A549 treated with Mapracorat at 1 μM for 4 hours (cell line): ENCODE measurements around the gene LAMC1. TPM values are rescaled to one million over a fixed set of nuclear protein-coding genes. Genes with fewer than 3 reads are reported as not detected.

ENCODE experiments used
- total RNA-seq: library from RNA; stranded (reverse); fragments of 200-300 nt; extraction: Qiagen RNA extraction; gene quantifications from 5 replicates; pipeline ENCODE4 v1.2.3, GENCODE V29; 2022

LAMC1 gene
- total RNA-seq = 90.5 to 114 TPM (median 111 TPM) in 5 replicates

GRCh38 chr1:183023146-183023600 is at the start of gene LAMC1:
TSS of gene LAMC1 (plus strand) at chr1:183023420. CDS start at chr1:183023717, 297 bp downstream.

DNA sequence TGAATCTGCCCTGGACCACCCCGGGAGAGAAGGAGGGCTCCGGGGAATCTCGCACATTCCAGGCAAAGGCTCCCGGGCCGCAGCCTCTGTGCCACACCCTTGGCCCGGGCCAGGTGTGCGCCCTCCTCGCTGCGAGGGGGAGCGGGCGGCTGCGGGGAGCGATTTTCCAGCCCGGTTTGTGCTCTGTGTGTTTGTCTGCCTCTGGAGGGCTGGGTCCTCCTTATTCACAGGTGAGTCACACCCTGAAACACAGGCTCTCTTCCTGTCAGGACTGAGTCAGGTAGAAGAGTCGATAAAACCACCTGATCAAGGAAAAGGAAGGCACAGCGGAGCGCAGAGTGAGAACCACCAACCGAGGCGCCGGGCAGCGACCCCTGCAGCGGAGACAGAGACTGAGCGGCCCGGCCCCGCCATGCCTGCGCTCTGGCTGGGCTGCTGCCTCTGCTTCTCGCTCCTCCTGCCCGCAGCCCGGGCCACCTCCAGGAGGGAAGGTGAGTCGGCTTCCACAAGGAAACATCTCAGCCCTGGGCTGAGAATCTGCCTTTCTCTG is 162.8 kb downstream of the LAMC1 start, which contains the start of gene LAMC2:
Gene LAMC2 (plus strand): TSS at position 324 of the 550 bp plus-strand sequence. CDS start 89 bp downstream, at position 413.

Other genes with a start within 250 kb of the LAMC1 start
- 0.41 to 2.0 TPM (median 0.97 TPM) in 5 replicates for gene NPL, start 233.6 kb upstream of the LAMC1 start, total RNA-seq
- gene DHX9, start 184.1 kb upstream of the LAMC1 start, total RNA-seq = 157 to 175 TPM (median 160 TPM) in 5 replicates
- gene SHCBP1L, start 70.3 kb upstream of the LAMC1 start, total RNA-seq = not detected in 5 replicates
- 18.9 to 24.4 TPM (median 19.9 TPM) in 5 replicates for gene LAMC2, start 162.8 kb downstream of the LAMC1 start, total RNA-seq